Epidermal melanocyte (primary cell): ENCODE measurements around the gene PSORS1C2.
"Not testable (repeated sequence)": the region's sequence is repeated elsewhere in the genome, so short reads cannot be mapped to it uniquely, and the experiment has no call there.

ENCODE experiments used
- DNase-seq: peaks from one replicate; pipeline ENCODE4 v3.0.0; 2011; ENCODE audit warnings: low spot score; ENCODE audit not compliant: insufficient read length

Gene PSORS1C2

GRCh38 chr6:31165986-31166385 is 27.1 kb upstream of the PSORS1C2 start:
- no peak for DNase-seq

- DNase-seq: not testable (repeated sequence)
These were observed 26.4 kb upstream of the PSORS1C2 start for GRCh38 chr6:31165064-31165832.

- not testable (repeated sequence) for DNase-seq
These were observed 25.7 kb upstream of the PSORS1C2 start for GRCh38 chr6:31164475-31165063.

GRCh38 chr6:31163922-31164321 is 25.1 kb upstream of the PSORS1C2 start:
- no peak for DNase-seq

GRCh38 chr6:31162463-31163165 is 23.7 kb upstream of the PSORS1C2 start:
- DNase-seq: no peak

GRCh38 chr6:31161216-31162126 is 22.6 kb upstream of the PSORS1C2 start:
- no peak for DNase-seq

- no peak for DNase-seq
These were observed 20.3 kb upstream of the PSORS1C2 start for GRCh38 chr6:31158863-31159855.

GRCh38 chr6:31158140-31158862 is 19.4 kb upstream of the PSORS1C2 start, which contains the start of gene TCF19:
Gene TCF19, plus strand, starts transcription at chr6:31158589. Its CDS starts 881 bp downstream, at chr6:31159470.
- DNase-seq: peak; percentile 99

GRCh38 chr6:31157513-31158139 is 18.8 kb upstream of the PSORS1C2 start, which contains the start of gene CCHCR1:
Gene CCHCR1, minus strand, starts transcription at chr6:31157802. Its CDS starts 202 bp downstream, at chr6:31157600.
- DNase-seq: no peak

GRCh38 chr6:31156641-31157040 is 17.8 kb upstream of the PSORS1C2 start:
- no peak for DNase-seq

GRCh38 chr6:31154436-31154835 is 15.6 kb upstream of the PSORS1C2 start:
- DNase-seq: no peak

GRCh38 chr6:31152781-31153180 is 13.9 kb upstream of the PSORS1C2 start:
- DNase-seq: no peak

- no peak for DNase-seq
These were observed 11.1 kb upstream of the PSORS1C2 start for GRCh38 chr6:31149827-31150447.

GRCh38 chr6:31145386-31145785 is 6.5 kb upstream of the PSORS1C2 start:
- no peak for DNase-seq

GRCh38 chr6:31144970-31145340 is 6.1 kb upstream of the PSORS1C2 start:
- no peak for DNase-seq

GRCh38 chr6:31144296-31144969 is 5.6 kb upstream of the PSORS1C2 start:
- no peak for DNase-seq

GRCh38 chr6:31143148-31143547 is 4.3 kb upstream of the PSORS1C2 start:
- DNase-seq: no peak

GRCh38 chr6:31142361-31142761 is 3.5 kb upstream of the PSORS1C2 start:
- peak; percentile 89 for DNase-seq
